ENCODE results near the gene SUGP2.

The SUGP2 gene

DNA sequence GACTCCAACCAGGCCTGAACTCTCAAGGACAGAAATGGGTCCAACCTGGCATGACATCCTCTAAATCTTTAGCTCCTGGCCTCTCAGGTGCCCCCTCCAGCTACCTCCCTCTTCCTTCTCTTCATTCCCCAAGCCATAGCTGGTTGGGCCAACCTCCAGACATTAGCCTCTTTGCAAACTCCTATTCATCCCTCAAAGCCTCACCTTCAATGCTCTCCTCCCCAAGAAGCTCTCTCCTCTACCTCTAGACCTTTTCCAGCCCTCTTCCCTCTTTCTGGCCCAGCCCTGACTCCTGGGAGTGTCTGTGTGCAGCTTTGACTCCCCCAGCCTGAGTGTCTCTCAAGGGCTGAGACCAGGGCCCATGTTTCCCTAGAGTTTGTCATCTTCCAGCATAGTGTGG is 87.0 kb downstream of the SUGP2 start:
- no peak overlapping the region for H3K27ac ChIP-seq (ENCODE audit: low read depth, low read length)
- H3K4me3 ChIP-seq (ENCODE audit: low read depth in 1 of 2, low read length in 2 of 2): no peak overlapping the region
- H3K9ac ChIP-seq (ENCODE audit: low read length): no peak overlapping the region
- H3K9me3 ChIP-seq (ENCODE audit: low read length): no peaks in the 10 kb centered on the region
- no peaks in the 10 kb centered on the region for H3K27me3 ChIP-seq (ENCODE audit: control insufficient read depth in 1 of 2, insufficient read depth in 2 of 2, low read length in 2 of 2)
- H3K4me1 ChIP-seq (ENCODE audit: insufficient read depth, low read length): peaks cover 5% of the 10 kb centered on the region
- no peaks in the 10 kb centered on the region for H3K36me3 ChIP-seq (ENCODE audit: insufficient read depth, low read length)

DNA sequence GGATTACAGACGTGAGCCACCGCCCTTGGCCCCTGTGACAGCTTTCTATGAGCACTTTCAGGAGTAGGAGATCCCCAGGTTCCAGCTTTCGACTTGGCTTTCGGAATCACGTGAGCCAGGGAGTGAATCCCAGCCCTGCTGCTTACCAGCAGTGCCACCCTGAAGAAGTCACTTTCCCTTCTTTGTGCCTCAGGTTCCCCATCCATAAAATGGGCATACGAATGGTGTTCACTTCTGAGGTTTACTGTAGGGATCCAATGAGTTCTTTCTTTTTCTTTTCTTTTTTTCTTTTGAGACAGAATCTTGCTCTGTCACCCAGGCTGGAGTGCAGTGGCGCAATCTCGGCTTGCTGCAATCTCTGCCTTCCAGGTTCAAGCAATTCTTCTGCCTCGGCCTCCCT is 88.0 kb downstream of the SUGP2 start:
- H3K36me3 ChIP-seq (ENCODE audit: insufficient read depth, low read length): no peaks in the 10 kb centered on the region
- peaks cover 5% of the 10 kb centered on the region for H3K4me1 ChIP-seq (ENCODE audit: insufficient read depth, low read length)
- H3K4me3 ChIP-seq (ENCODE audit: low read depth in 1 of 2, low read length in 2 of 2): no peak overlapping the region
- no peaks in the 10 kb centered on the region for H3K9me3 ChIP-seq (ENCODE audit: low read length)
- no peak overlapping the region for H3K9ac ChIP-seq (ENCODE audit: low read length)
- no peaks in the 10 kb centered on the region for H3K27me3 ChIP-seq (ENCODE audit: control insufficient read depth in 1 of 2, insufficient read depth in 2 of 2, low read length in 2 of 2)
- H3K27ac ChIP-seq (ENCODE audit: low read depth, low read length): no peak overlapping the region

DNA sequence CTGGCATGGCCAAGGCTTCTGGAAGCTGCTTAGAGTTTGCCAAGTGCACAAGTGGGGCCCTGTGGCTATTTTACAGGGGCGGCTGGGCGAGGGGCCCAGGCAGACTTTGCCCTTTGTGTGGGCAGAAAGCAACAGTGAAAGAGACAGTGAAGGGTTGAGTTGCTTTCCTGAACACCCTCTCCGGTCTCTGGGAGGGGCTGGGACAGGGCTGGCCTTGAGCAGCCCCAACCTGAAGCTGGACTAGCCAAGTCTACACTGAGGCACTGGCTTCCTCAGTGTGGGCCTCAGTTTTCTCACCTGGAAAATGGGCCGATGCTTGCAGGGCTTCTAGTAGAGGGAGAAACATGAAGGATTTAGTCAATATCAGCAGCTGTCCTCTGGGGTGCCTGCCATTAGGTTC is 89.9 kb downstream of the SUGP2 start:
- no peaks in the 10 kb centered on the region for H3K9me3 ChIP-seq (ENCODE audit: low read length)
- H3K27ac ChIP-seq (ENCODE audit: low read depth, low read length): no peak overlapping the region
- no peaks in the 10 kb centered on the region for H3K27me3 ChIP-seq (ENCODE audit: control insufficient read depth in 1 of 2, insufficient read depth in 2 of 2, low read length in 2 of 2)
- H3K4me1 ChIP-seq (ENCODE audit: insufficient read depth, low read length): peaks cover 11% of the 10 kb centered on the region
- H3K36me3 ChIP-seq (ENCODE audit: insufficient read depth, low read length): peaks cover 4% of the 10 kb centered on the region
- no peak overlapping the region for H3K4me3 ChIP-seq (ENCODE audit: low read depth in 1 of 2, low read length in 2 of 2)
- H3K9ac ChIP-seq (ENCODE audit: low read length): no peak overlapping the region

DNA sequence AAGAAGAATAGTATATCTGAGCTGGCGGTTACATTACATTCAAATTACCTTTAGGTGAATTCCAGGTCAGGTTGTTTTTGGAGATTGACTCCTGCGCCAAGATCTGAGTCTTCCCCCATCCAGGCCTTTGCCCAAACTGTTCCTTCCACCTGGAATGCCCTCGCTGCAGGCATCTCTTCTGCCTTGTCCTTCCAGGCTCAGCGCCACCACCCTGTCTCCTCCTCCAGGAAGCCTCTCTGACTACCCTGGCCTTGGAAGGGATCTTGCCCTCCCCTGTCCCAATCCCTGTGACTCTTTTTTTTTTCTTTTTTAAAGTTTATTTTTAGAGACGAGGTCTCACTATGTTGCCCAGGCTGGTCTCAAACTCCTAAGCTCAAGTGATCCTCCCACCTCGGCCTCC is 90.6 kb downstream of the SUGP2 start:
- Histone ChIP-seq H3K9ac (ENCODE audit: low read length) (no peak overlapping the region), H3K36me3 (ENCODE audit: insufficient read depth, low read length) (peaks cover 9% of the 10 kb centered on the region), H3K27me3 (ENCODE audit: control insufficient read depth in 1 of 2, insufficient read depth in 2 of 2, low read length in 2 of 2) (no peaks in the 10 kb centered on the region), H3K4me3 (ENCODE audit: low read depth in 1 of 2, low read length in 2 of 2) (no peak overlapping the region), H3K27ac (ENCODE audit: low read depth, low read length) (no peak overlapping the region), H3K4me1 (ENCODE audit: insufficient read depth, low read length) (peaks cover 11% of the 10 kb centered on the region), H3K9me3 (ENCODE audit: low read length) (no peaks in the 10 kb centered on the region)

DNA sequence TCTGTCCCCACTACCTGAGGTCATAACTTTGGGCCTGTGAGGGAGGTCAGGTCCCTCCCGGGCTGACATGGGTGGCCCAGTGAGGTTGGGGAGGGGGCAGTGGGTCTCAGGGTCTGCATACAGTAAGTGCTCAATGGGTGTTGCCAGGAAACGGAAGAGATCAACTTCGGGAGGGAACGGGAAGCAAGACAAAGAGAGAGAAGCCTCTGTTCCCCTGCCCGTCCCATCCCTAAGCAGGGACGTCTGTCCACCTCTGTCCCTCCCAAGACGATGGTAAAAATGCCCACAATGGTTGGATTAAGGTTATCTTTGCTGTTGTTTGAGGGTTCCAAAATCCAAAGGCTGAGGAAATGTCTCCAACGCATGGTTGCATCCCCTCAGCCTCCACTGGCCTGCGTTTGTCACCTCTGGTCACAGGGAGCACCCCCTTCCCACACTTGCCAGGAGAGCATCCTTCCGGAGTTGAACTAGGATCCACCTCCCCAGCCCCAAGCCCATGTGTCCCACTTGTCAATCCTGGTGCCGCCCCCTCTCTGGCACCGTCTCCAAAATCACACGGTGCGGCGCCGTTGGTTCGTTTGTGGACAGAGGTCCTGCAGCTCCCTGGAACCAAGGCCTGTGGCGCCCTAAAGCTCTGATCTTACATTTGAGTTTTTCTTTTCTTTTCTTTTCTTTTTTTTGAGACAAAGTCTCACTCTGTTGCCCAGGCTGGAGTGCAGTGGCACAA is 91.5 kb downstream of the SUGP2 start:
- Histone ChIP-seq H3K9me3 (ENCODE audit: low read length) (no peaks in the 10 kb centered on the region), H3K4me3 (ENCODE audit: low read depth in 1 of 2, low read length in 2 of 2) (peak overlapping the region in 1 of 2 donors; percentile 38), H3K4me1 (ENCODE audit: insufficient read depth, low read length) (peaks cover 11% of the 10 kb centered on the region), H3K27me3 (ENCODE audit: control insufficient read depth in 1 of 2, insufficient read depth in 2 of 2, low read length in 2 of 2) (no peaks in the 10 kb centered on the region), H3K9ac (ENCODE audit: low read length) (no peak overlapping the region), H3K36me3 (ENCODE audit: insufficient read depth, low read length) (peaks cover 9% of the 10 kb centered on the region), H3K27ac (ENCODE audit: low read depth, low read length) (no peak overlapping the region)
